Heart right ventricle (tissue), 16 donors: ENCODE results near the gene TAF1D. TPM values are rescaled to one million over a fixed set of nuclear protein-coding genes. Genes with fewer than 3 reads are reported as not detected.

Experiments
- ATAC-seq, 8 donors: fragments of 200-7000 bp; cut with Tn5 transposase; one replicate each; pipeline ENCODE4 v1.9.1; 2020; ENCODE audit warnings: mild to moderate bottlenecking in 8 of 8, moderate library complexity in 8 of 8, moderate number of reproducible peaks in 1 of 8
- DNase-seq, 2 donors: peaks; one replicate each; pipeline ENCODE4 v3.0.0-alpha.2; 2020
- H3K27ac ChIP-seq, 10 donors: fragments of 200-600 bp; sonication (generic) in 2 of 10; one replicate each; pipeline versions ENCODE4 v1.5.0 to v1.8.0; 2020 to 2022; ENCODE audit warnings: mild to moderate bottlenecking in 3 of 10
- H3K27me3 ChIP-seq, 7 donors: fragments of 200-600 bp; one replicate each; pipeline ENCODE4 v1.8.0; 2021 to 2022; ENCODE audit warnings: mild to moderate bottlenecking in 2 of 7
- H3K36me3 ChIP-seq, 9 donors: fragments of 200-600 bp; sonication (generic) in 1 of 9; one replicate each; pipeline versions ENCODE4 v1.5.0 to v1.8.0; 2020 to 2022; ENCODE audit warnings: mild to moderate bottlenecking in 2 of 9
- H3K4me1 ChIP-seq, 9 donors: fragments of 200-600 bp; sonication (generic) in 1 of 9; one replicate each; pipeline versions ENCODE4 v1.5.0 to v1.8.0; 2020 to 2022; ENCODE audit warnings: mild to moderate bottlenecking in 4 of 9
- H3K4me3 ChIP-seq, 10 donors: fragments of 200-600 bp; sonication (generic) in 2 of 10; one replicate each; pipeline versions ENCODE4 v1.5.0 to v1.8.0; 2020 to 2022; ENCODE audit warnings: mild to moderate bottlenecking in 7 of 10, moderate library complexity in 2 of 10
- H3K9me3 ChIP-seq, 11 donors: fragments of 200-600 bp in 10 of 11; sonication (generic) in 2 of 11; one replicate each; pipeline versions ENCODE4 v1.5.0 to v1.8.0; 2013 to 2022; ENCODE audit warnings: mild to moderate bottlenecking in 2 of 11, control low read depth in 1 of 11, moderate library complexity in 1 of 11
- WGBS, 2 donors: extraction: QIAGEN DNeasy Blood & Tissue Kit; methylation state at CpG; one replicate each; pipeline ENCODE4 v1.1.7; 2013; ENCODE audit warnings: inconsistent platforms in 1 of 2; 5-methylcytosine and 5-hydroxymethylcytosine counted together
- intact Hi-C, 10 donors: fragments of 100-400 bp; cut with DNase I; formaldehyde crosslinking; loops; one replicate each; pipeline versions ENCODE4 v1.11.1 to v1.14.2; 2022
- polyA plus RNA-seq, 2 donors: library from polyadenylated mRNA; stranded (reverse); fragments of 200-250 nt; gene quantifications; one replicate each; pipeline ENCODE4 v1.2.3, GENCODE V29; 2013
- total RNA-seq, 10 donors: library from RNA; stranded (reverse); fragmentation: NEBNext Ultra II Directional in 3 of 10; extraction: Animal tissue kit (Norgen Biotek cat#: 25700) in 3 of 10; gene quantifications; one replicate each; pipeline versions ENCODE4 v1.2.1 to v1.2.4, GENCODE V29; 2021 to 2023
- TF ChIP-seq, protein P1 (sequence below), 9 donors: fragments of 200-600 bp; sonication (generic) in 2 of 9; IDR thresholded peaks; one replicate each; pipeline versions ENCODE4 v1.5.0 to v1.8.0; 2021 to 2022; ENCODE audit warnings: antibody characterized with exemption in 9 of 9, mild to moderate bottlenecking in 5 of 9, moderate library complexity in 1 of 9
- donor health status: Arrhythmogenic right ventricular cardiomyopathy.
- donor health status: ischemic (EF 13 %, LVEDD 7.1; RV severe dilation, severe dysfunction).
- donor health status: healthy with polysubstance abuse.
- donor health status: DM: no; HTN: yes; CAD: no.
- donor health status: DM: no; HTN: no; CAD: no.
- donor health status: ischemic (EF 25% LVEDD 6.9; RV normal size, moderate dysfunction).
- donor health status: ischemic (EF 25% LVEDD 5.7; RV mildly dilated, moderate dysfunction).
- donor health status: healthy.
- donor health status: DM: yes; HTN: yes; CAD: no.
- donor health status: Ischemic cardiomyopathy.
- donor health status: ischemic (EF 35%, LVEDD 5.7; RV mildly dilated, moderate dysfunction).
- donor health status: nonischemic (EF 11% LVEDD 7.7; RV severe dilation, severe dysfunction).
- donor health status: DM: yes; HTN: yes; CAD: no.
- donor health status: PGD.
- donor health status: ischemic (EF 29% LVEDD 5.4; RV normal size, mild dysfunction).
- donor health status: nonischemic (EF 23%, LVEDD 6.1; RV moderate dilation, normal function).

Gene TAF1D
- total and polyA plus RNA-seq, 12 donors: 24.0 to 114 (median 33.5) TPM

DNA sequence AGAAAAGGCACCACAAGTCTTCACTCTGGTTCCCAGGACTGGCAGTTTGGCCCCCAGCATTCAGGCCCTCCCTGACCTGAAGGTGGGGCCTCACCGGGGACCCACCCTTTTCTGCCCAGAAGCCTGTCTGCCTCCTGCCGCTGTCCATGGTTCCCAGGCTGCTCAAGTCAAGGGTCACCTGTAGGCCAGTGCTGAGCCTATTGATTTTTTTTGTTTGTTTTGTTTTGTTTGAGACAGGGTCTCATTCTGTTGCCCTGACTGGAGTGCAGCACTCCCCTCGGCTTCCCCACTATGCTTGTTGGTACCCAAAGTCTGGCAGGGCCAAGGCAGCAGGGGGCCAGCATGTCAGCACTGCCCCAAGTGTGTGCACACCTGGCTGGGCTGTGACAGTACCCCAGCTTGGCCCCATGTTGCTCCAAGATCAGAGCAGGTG is 31.8 kb upstream of the TAF1D start:
- TF ChIP-seq, protein P1, sequence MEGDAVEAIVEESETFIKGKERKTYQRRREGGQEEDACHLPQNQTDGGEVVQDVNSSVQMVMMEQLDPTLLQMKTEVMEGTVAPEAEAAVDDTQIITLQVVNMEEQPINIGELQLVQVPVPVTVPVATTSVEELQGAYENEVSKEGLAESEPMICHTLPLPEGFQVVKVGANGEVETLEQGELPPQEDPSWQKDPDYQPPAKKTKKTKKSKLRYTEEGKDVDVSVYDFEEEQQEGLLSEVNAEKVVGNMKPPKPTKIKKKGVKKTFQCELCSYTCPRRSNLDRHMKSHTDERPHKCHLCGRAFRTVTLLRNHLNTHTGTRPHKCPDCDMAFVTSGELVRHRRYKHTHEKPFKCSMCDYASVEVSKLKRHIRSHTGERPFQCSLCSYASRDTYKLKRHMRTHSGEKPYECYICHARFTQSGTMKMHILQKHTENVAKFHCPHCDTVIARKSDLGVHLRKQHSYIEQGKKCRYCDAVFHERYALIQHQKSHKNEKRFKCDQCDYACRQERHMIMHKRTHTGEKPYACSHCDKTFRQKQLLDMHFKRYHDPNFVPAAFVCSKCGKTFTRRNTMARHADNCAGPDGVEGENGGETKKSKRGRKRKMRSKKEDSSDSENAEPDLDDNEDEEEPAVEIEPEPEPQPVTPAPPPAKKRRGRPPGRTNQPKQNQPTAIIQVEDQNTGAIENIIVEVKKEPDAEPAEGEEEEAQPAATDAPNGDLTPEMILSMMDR (IDR thresholded peaks at IDR 0.05): no peak
- WGBS, 2 donors: 95 to 98% methylated on average over 3 of the region's 3 CpGs
- Histone ChIP-seq H3K27me3 (no peaks in the 10 kb centered on the region), H3K27ac (no peak overlapping the region), H3K9me3 (no peaks in the 10 kb centered on the region), H3K36me3 (no peaks in the 10 kb centered on the region), H3K4me1 (peaks cover 0 to 11% (median 0%) of the 10 kb centered on the region in 9 donors), H3K4me3 (no peak overlapping the region)
- ATAC-seq (peak in 1 of 8 donors; percentile 10), DNase-seq (no peak)
- intact Hi-C loops: no loop called here

GRCh38 chr11:93772123-93772522 is 30.8 kb upstream of the TAF1D start:
- WGBS, 2 donors: 96% methylated on average over 4 of the region's 4 CpGs
- H3K4me3 ChIP-seq: no peak overlapping the region
- H3K36me3 ChIP-seq: no peaks in the 10 kb centered on the region
- DNase-seq (no peak), ATAC-seq (no peak)
- H3K4me1 ChIP-seq: peaks cover 0 to 11% (median 0%) of the 10 kb centered on the region in 9 donors
- TF ChIP-seq, protein P1 (IDR thresholded peaks at IDR 0.05): no peak
- H3K27me3 ChIP-seq: no peaks in the 10 kb centered on the region
- no peak overlapping the region for H3K27ac ChIP-seq
- intact Hi-C loops: no loop called here
- peaks cover 0 to 3% (median 0%) of the 10 kb centered on the region in 11 donors for H3K9me3 ChIP-seq

GRCh38 chr11:93770160-93770559 is 28.9 kb upstream of the TAF1D start:
- intact Hi-C loops: no loop called here
- Histone ChIP-seq H3K9me3 (peaks cover 0 to 6% (median 0%) of the 10 kb centered on the region in 11 donors), H3K4me3 (no peak overlapping the region), H3K4me1 (peaks cover 0 to 8% (median 0%) of the 10 kb centered on the region in 9 donors), H3K27ac (no peak overlapping the region), H3K36me3 (peaks cover 0 to 9% (median 0%) of the 10 kb centered on the region in 9 donors), H3K27me3 (no peaks in the 10 kb centered on the region)
- WGBS, 2 donors: 43 to 48% methylated on average over 1 of the region's 1 CpG
- DNase-seq (no peak), ATAC-seq (no peak)
- TF ChIP-seq, protein P1 (IDR thresholded peaks at IDR 0.05): no peak

DNA sequence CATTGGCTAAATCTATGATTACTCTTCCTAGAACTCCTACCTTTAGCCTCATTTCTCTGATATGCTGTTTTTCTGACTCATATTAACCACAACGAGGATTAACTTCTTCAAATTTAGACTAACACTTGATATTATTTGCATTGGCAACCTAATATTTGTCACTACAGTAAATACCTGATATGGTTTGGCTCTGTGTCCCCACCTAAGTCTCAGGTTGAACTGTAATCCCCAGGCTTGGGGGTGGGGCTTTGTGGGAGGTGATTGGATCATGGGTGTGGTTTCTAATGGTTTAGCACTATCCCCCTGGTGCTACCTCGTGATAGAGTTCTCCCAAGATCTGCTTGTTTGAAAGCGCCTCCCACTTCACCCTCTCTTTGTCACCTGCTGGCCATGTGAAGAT is 25.7 kb upstream of the TAF1D start:
- WGBS, 2 donors: 92 to 95% methylated on average over 3 of the region's 3 CpGs
- H3K4me1 ChIP-seq: no peaks in the 10 kb centered on the region
- no peak for ATAC-seq

More for the DNA sequence above, 25.7 kb upstream of the TAF1D start:
- no peak for DNase-seq
- Histone ChIP-seq H3K27me3 (no peaks in the 10 kb centered on the region), H3K27ac (no peak overlapping the region), H3K9me3 (peaks cover 0 to 6% (median 0%) of the 10 kb centered on the region in 11 donors), H3K4me3 (no peak overlapping the region), H3K36me3 (peaks cover 0 to 40% (median 8%) of the 10 kb centered on the region in 9 donors)
- intact Hi-C loops: no loop called here
- TF ChIP-seq, protein P1 (IDR thresholded peaks at IDR 0.05): no peak
